Measurements from ENCODE around the gene POLR2E. TPM values are rescaled to one million over a fixed set of nuclear protein-coding genes. Genes with fewer than 3 reads are reported as not detected.

Gene POLR2E
- 279 TPM for total RNA-seq (2021; ENCODE audit: unreplicated experiment)
- 538 TPM for polyA plus RNA-seq (2012; ENCODE audit: insufficient read length)
- Bru-seq, nascent RNA: percentile 73 among the genes with signal in this experiment
- BruChase-seq, experiment 1, labeled RNA remaining after a 2-hour chase: percentile 80 among the genes with signal in this experiment
- percentile 91 among the genes with signal in this experiment for BruChase-seq, experiment 2, labeled RNA remaining after a 6-hour chase
- long read RNA-seq, transcript POLR2E-213 (8 exons, 2,831 nt): major isoform, 277 of 398 reads
- long read RNA-seq, transcript POLR2E-211 (8 exons, 1,749 nt): minor isoform, 6 of 398 reads
- long read RNA-seq, transcript POLR2E-203 (2 exons, 756 nt): minor isoform, 6 of 398 reads
- long read RNA-seq, partial matches to known transcripts: 58 of 398 reads
- long read RNA-seq, other reads (novel, unspliced or antisense): 46 of 398 reads

DNA sequence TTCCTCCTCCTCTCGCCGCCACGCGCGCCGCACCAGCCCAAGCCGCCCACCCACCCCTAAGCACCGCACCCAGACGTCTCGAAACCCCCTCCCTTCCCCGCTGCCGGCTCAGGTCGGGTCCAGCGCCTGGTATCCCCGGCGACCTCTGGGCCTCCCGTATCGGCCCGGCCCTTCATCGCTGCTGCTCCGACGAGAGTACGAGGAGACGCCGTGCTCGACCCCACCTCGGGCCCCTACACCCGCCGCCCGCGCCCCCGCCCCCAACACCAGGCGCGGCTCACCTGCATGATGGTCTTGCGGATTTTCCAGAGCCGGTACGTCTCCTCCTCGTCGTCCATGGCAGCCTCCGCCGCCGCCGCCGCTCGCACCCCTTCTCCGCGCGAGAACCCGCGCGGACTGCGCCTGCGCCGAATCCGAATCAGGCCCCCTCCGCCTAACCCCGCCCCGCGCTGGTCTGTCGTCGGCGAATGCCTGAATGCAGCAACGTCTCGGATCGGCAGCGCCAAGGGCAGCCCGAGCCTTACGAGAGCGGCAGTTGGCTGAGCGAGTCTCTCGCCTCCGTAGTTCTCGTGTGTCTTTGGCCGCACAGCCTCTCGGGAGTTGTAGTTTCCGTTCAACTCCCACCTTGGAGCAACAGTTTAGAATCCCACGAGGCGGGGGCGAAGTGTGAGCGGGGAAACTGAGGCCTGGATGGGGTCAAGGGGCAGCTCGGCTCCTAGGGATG, at the start of gene POLR2E:
POLR2E (minus strand) TSS at position 398 of the 724 bp plus-strand sequence; CDS start at position 338, 60 bp downstream.
- in situ Hi-C loops (cut with HindIII; ENCODE audit: low pct_unique_long_range_greater_than_20kb, low sequenced_read_pairs): no loop called here

DNA sequence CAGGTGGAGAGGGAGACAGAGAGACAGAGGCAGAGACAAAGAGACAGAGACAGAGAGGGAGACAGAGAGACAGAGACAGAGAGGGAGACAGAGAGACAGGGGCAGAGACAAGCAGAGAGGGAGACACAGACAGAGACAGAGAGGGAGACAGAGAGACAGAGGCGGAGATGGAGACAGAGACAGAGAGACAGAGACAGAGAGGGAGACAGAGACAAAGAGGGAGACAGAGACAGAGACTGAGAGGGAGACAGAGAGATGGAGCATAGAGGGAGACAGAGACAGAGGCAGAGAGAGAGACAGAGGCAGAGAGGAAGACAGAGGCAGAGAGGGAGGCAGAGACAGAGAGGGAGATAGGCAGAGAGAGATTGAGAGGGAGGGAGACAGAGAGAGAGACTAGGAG, 49.6 kb upstream of the POLR2E start:
- TF ChIP-seq, protein P1, sequence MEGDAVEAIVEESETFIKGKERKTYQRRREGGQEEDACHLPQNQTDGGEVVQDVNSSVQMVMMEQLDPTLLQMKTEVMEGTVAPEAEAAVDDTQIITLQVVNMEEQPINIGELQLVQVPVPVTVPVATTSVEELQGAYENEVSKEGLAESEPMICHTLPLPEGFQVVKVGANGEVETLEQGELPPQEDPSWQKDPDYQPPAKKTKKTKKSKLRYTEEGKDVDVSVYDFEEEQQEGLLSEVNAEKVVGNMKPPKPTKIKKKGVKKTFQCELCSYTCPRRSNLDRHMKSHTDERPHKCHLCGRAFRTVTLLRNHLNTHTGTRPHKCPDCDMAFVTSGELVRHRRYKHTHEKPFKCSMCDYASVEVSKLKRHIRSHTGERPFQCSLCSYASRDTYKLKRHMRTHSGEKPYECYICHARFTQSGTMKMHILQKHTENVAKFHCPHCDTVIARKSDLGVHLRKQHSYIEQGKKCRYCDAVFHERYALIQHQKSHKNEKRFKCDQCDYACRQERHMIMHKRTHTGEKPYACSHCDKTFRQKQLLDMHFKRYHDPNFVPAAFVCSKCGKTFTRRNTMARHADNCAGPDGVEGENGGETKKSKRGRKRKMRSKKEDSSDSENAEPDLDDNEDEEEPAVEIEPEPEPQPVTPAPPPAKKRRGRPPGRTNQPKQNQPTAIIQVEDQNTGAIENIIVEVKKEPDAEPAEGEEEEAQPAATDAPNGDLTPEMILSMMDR (IDR thresholded peaks at IDR 0.05): no peak
- TF ChIP-seq TCF7L2 (IDR thresholded peaks at IDR 0.05; ENCODE audit: low read depth, low read length) (no peak), POLR2AphosphoS5 (IDR thresholded peaks at IDR 0.05; ENCODE audit: low read depth, low read length) (no peak)
- TF ChIP-seq, protein P2, sequence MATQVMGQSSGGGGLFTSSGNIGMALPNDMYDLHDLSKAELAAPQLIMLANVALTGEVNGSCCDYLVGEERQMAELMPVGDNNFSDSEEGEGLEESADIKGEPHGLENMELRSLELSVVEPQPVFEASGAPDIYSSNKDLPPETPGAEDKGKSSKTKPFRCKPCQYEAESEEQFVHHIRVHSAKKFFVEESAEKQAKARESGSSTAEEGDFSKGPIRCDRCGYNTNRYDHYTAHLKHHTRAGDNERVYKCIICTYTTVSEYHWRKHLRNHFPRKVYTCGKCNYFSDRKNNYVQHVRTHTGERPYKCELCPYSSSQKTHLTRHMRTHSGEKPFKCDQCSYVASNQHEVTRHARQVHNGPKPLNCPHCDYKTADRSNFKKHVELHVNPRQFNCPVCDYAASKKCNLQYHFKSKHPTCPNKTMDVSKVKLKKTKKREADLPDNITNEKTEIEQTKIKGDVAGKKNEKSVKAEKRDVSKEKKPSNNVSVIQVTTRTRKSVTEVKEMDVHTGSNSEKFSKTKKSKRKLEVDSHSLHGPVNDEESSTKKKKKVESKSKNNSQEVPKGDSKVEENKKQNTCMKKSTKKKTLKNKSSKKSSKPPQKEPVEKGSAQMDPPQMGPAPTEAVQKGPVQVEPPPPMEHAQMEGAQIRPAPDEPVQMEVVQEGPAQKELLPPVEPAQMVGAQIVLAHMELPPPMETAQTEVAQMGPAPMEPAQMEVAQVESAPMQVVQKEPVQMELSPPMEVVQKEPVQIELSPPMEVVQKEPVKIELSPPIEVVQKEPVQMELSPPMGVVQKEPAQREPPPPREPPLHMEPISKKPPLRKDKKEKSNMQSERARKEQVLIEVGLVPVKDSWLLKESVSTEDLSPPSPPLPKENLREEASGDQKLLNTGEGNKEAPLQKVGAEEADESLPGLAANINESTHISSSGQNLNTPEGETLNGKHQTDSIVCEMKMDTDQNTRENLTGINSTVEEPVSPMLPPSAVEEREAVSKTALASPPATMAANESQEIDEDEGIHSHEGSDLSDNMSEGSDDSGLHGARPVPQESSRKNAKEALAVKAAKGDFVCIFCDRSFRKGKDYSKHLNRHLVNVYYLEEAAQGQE (IDR thresholded peaks at IDR 0.05; ENCODE audit: insufficient read depth in 1 of 2, low read depth in 2 of 2, low read length in 1 of 2): no peak
- no TSS peak for BruUV-seq (replicated peaks)
- intact Hi-C loops (cut with micrococcal nuclease; ENCODE audit: unreplicated experiment): no loop called here
- Histone ChIP-seq H3K27me3 (ENCODE audit: control insufficient read depth, insufficient read depth, low read length) (no peaks in the 10 kb centered on the region), H3K9me3 (ENCODE audit: control insufficient read depth, insufficient read depth, low read depth, low read length) (no peaks in the 10 kb centered on the region), H3K4me1 (ENCODE audit: control insufficient read depth, insufficient read depth, low read length) (peaks cover 17% of the 10 kb centered on the region), H3K27ac (ENCODE audit: low read length) (peak overlapping the region; percentile 14), H3K4me3 (ENCODE audit: low read depth in 2 of 2, low read length in 2 of 2) (no peak overlapping the region), H3K36me3 (ENCODE audit: control insufficient read depth, insufficient read depth, low read length) (no peaks in the 10 kb centered on the region)
- POLR2A ChIA-PET: no interaction called here
- DNase-seq (ENCODE audit: low read depth, low spot score): no peak
- in situ Hi-C loops (cut with HindIII; ENCODE audit: low pct_unique_long_range_greater_than_20kb, low sequenced_read_pairs): no loop called here
- CTCF ChIA-PET: no interaction called here
- ATAC-seq: no peak

More for the DNA sequence above, at the start of gene POLR2E:
- Histone ChIP-seq H3K9me3 (ENCODE audit: control insufficient read depth, insufficient read depth, low read depth, low read length) (no peaks in the 10 kb centered on the region), H3K4me3 (ENCODE audit: low read depth in 2 of 2, low read length in 2 of 2) (peak within 1 kb of the TSS; percentile 83 to 87), H3K27ac (ENCODE audit: low read length) (peak within 1 kb of the TSS; percentile 87), H3K27me3 (ENCODE audit: control insufficient read depth, insufficient read depth, low read length) (no peaks in the 10 kb centered on the region), H3K36me3 (ENCODE audit: control insufficient read depth, insufficient read depth, low read length) (no peaks in the 10 kb centered on the region; the same call in none of the 2 replicates), H3K4me1 (ENCODE audit: control insufficient read depth, insufficient read depth, low read length) (peaks cover 24% of the 10 kb centered on the region)
- ATAC-seq (peak; percentile 93), DNase-seq (ENCODE audit: low read depth, low spot score) (peak; percentile 79)
- intact Hi-C loops (cut with micrococcal nuclease; ENCODE audit: unreplicated experiment): no loop called here
- POLR2A ChIA-PET: no interaction called here
- no TSS peak for BruUV-seq (replicated peaks)
- CTCF ChIA-PET: no interaction called here
- TF ChIP-seq, protein P1 (IDR thresholded peaks at IDR 0.05): no peak
- TF ChIP-seq TCF7L2 (IDR thresholded peaks at IDR 0.05; ENCODE audit: low read depth, low read length) (no peak), SIN3A (IDR thresholded peaks at IDR 0.05; ENCODE audit: borderline replicate concordance, insufficient read depth, low read depth, low read length) (0 out of 2 replicates have a peak, but pooled peaks have one; percentile 38), POLR2AphosphoS5 (IDR thresholded peaks at IDR 0.05; ENCODE audit: low read depth, low read length) (peak; percentile 62)
- TF ChIP-seq, protein P2 (IDR thresholded peaks at IDR 0.05; ENCODE audit: insufficient read depth in 1 of 2, low read depth in 2 of 2, low read length in 1 of 2): peak in 1 of 2 experiments; percentile 62; a peak in 1 of 4 replicates

Data from Panc1 (cell line).